Muscle layer of colon (tissue), 2 donors: ENCODE results near the gene PRCP.

Source experiments
- H3K27ac ChIP-seq: one replicate; pipeline ENCODE4 v1.7.0; 2013; ENCODE audit warnings: low read depth, mild to moderate bottlenecking, low read length, moderate library complexity
- H3K27me3 ChIP-seq, 2 donors: one replicate each; pipeline ENCODE4 v1.7.0; 2013; ENCODE audit warnings: low read length in 2 of 2, mild to moderate bottlenecking in 2 of 2; ENCODE audit not compliant: insufficient read depth in 2 of 2, control insufficient read depth in 1 of 2
- H3K36me3 ChIP-seq: one replicate; pipeline ENCODE4 v1.7.0; 2013; ENCODE audit warnings: mild to moderate bottlenecking, low read length; ENCODE audit not compliant: insufficient read depth
- H3K4me1 ChIP-seq: one replicate; pipeline ENCODE4 v1.7.0; 2013; ENCODE audit warnings: mild to moderate bottlenecking, low read length; ENCODE audit not compliant: insufficient read depth
- H3K4me3 ChIP-seq, 2 donors: one replicate each; pipeline ENCODE4 v1.7.0; 2013; ENCODE audit warnings: low read length in 2 of 2, low read depth in 1 of 2, mild to moderate bottlenecking in 1 of 2, moderate library complexity in 1 of 2
- H3K9ac ChIP-seq: one replicate; pipeline ENCODE4 v1.7.0; 2013; ENCODE audit warnings: low read length
- H3K9me3 ChIP-seq: one replicate; pipeline ENCODE4 v1.7.0; 2013; ENCODE audit warnings: mild to moderate bottlenecking, low read length
- donor health status: abdominal sarcoma.
- donor health status: Adenocarcinoma of cecum.

The PRCP gene

DNA sequence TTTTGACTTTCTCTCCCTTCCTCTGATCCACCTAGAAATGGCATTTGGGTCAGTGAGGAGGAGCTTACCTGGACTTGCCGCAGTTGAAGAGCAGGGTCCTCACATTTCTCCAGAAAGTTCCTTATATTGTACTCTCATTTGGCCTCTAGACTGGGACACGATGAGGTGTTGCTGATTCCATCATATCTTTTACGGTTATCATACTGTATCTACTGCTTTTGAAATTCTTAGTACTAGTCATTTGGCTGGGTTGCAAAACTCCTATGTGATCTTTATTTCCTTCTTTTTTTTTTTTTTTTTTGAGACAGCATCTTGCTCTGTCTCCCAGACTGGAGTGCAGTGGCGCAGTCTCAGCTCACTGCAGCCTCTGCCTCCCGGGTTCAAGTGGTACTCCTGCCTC lies 107.9 kb downstream of the PRCP start:
- H3K4me1 ChIP-seq: peaks cover 3% of the 10 kb centered on the region
- H3K4me3 ChIP-seq: no peak overlapping the region
- no peak overlapping the region for H3K9ac ChIP-seq
- no peaks in the 10 kb centered on the region for H3K27me3 ChIP-seq
- H3K27ac ChIP-seq: no peak overlapping the region
- H3K9me3 ChIP-seq: no peaks in the 10 kb centered on the region
- no peaks in the 10 kb centered on the region for H3K36me3 ChIP-seq

GRCh38 chr11:82791779-82792178 lies 108.5 kb downstream of the PRCP start:
- Histone ChIP-seq H3K4me3 (no peak overlapping the region), H3K4me1 (peaks cover 3% of the 10 kb centered on the region), H3K9ac (no peak overlapping the region), H3K36me3 (no peaks in the 10 kb centered on the region), H3K27me3 (no peaks in the 10 kb centered on the region), H3K27ac (no peak overlapping the region), H3K9me3 (no peaks in the 10 kb centered on the region)

- Histone ChIP-seq H3K36me3 (no peaks in the 10 kb centered on the region), H3K27me3 (no peaks in the 10 kb centered on the region), H3K9me3 (no peaks in the 10 kb centered on the region), H3K27ac (no peak overlapping the region), H3K9ac (no peak overlapping the region), H3K4me3 (no peak overlapping the region), H3K4me1 (peaks cover 3% of the 10 kb centered on the region)
Observed at GRCh38 chr11:82790723-82791484, 109.3 kb downstream of the PRCP start.

DNA sequence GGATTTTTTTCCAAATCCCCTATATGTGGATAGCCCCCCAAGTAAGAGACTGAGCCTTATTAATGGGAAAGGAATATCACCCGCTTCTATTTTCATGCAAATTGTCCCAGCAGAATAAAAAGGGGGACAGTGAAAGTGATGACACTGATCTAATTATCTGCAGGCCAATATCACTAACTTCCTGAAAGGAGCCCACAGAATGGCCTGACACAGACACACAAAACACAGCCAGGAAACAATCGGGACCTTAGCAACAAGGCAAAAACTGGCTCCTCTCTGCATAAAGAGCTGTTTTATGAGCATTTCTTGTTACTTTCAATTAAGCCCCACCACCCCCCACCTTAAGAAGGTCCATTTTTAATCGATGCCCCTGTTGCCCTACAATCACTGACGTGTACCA lies 112.2 kb downstream of the PRCP start:
- H3K9me3 ChIP-seq: no peaks in the 10 kb centered on the region
- no peak overlapping the region for H3K27ac ChIP-seq
- peaks cover 3% of the 10 kb centered on the region for H3K4me1 ChIP-seq
- H3K4me3 ChIP-seq: no peak overlapping the region
- no peaks in the 10 kb centered on the region for H3K36me3 ChIP-seq
- H3K27me3 ChIP-seq: no peaks in the 10 kb centered on the region
- no peak overlapping the region for H3K9ac ChIP-seq

- H3K27ac ChIP-seq: no peak overlapping the region
- no peaks in the 10 kb centered on the region for H3K36me3 ChIP-seq
- no peak overlapping the region for H3K9ac ChIP-seq
- H3K4me3 ChIP-seq: no peak overlapping the region
- no peaks in the 10 kb centered on the region for H3K9me3 ChIP-seq
- peaks cover 3% of the 10 kb centered on the region for H3K4me1 ChIP-seq
- H3K27me3 ChIP-seq: no peaks in the 10 kb centered on the region
Observed at GRCh38 chr11:82786836-82787235, 113.4 kb downstream of the PRCP start.

- Histone ChIP-seq H3K4me3 (no peak overlapping the region), H3K9ac (no peak overlapping the region), H3K27me3 (no peaks in the 10 kb centered on the region), H3K36me3 (no peaks in the 10 kb centered on the region), H3K27ac (no peak overlapping the region), H3K4me1 (peaks cover 3% of the 10 kb centered on the region), H3K9me3 (no peaks in the 10 kb centered on the region)
Observed at GRCh38 chr11:82786001-82786400, 114.2 kb downstream of the PRCP start.

DNA sequence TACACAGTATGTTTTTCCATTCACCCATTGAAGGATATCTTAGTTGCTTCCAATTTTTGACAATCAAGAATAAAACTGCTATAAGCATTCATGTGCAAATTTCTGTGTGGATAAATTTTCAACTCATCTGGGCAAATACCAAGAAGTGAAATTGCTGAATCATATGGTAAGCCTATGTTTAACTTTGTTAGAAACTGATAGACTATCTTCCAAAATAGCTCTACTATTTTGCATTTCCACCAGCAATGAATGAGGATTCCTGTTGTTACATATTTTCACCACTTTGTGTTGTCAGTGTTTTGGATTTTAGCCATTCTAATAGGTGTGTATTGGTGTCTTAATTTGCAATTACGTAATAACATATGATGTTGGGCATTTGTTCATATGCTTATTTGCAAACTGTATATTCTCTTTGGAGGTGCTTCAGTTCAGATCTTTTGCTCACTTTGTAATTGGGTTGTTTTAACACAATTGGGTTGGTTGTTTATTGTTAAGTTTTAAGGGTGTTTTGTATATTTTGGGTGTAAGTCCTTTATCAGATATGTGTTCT lies 117.3 kb downstream of the PRCP start:
- Histone ChIP-seq H3K9me3 (no peaks in the 10 kb centered on the region), H3K9ac (no peak overlapping the region), H3K4me3 (no peak overlapping the region), H3K27me3 (no peaks in the 10 kb centered on the region), H3K4me1 (no peaks in the 10 kb centered on the region), H3K36me3 (no peaks in the 10 kb centered on the region), H3K27ac (no peak overlapping the region)

GRCh38 chr11:82778776-82779175 lies 121.5 kb downstream of the PRCP start:
- Histone ChIP-seq H3K4me1 (no peaks in the 10 kb centered on the region), H3K27ac (no peak overlapping the region), H3K9me3 (peaks cover 5% of the 10 kb centered on the region), H3K4me3 (no peak overlapping the region), H3K36me3 (no peaks in the 10 kb centered on the region), H3K27me3 (no peaks in the 10 kb centered on the region), H3K9ac (no peak overlapping the region)

DNA sequence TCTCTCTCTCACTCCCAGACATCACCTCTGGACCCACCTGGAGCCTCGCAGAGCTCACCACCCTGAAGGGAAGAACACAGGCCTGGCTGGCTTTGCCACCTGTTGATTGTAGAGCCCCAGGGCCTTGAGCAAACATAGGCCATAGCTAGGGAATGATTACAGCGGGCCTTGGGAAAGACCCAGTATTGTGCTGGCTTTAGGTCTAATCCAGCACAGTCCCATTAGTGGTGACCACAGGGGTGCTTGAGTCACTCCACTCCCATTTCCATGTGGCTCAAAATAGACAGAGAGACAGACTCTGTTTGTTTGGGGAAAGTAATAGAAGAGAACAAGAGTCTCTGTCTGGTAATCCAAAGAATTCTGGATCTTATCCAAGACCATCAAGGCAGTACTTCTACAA lies 123.9 kb downstream of the PRCP start:
- no peaks in the 10 kb centered on the region for H3K4me1 ChIP-seq
- H3K9me3 ChIP-seq: peaks cover 5% of the 10 kb centered on the region
- H3K27me3 ChIP-seq: no peaks in the 10 kb centered on the region
- H3K36me3 ChIP-seq: no peaks in the 10 kb centered on the region
- no peak overlapping the region for H3K4me3 ChIP-seq
- H3K9ac ChIP-seq: no peak overlapping the region
- H3K27ac ChIP-seq: no peak overlapping the region

DNA sequence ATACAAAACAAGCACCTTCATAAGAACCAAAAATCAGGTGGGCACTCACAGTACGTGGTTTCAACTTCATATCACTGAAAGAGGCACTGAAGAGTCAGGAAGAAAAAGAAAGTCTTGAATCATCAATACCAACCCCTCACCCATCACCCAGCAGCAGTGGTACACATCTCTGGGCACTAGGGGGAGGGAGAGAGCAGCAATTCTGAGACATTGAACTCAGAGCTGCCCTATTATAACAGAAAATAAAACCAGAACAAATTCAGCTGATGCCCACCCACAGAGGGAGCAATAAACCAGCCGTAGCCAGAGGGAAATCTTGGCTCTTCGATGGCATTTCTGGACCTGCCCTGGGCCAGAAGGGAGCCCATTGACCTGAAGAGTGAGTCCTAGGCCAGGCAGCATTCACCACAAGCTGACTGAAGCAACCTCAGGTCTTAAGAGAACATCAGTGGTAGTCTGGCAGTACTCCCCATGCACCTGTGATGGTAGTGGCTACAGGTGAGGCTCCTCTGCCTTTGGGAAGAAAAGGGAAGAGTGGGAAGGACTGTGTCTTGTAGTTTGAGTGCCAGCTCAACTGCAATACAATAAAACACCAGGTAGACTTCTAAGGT lies 124.4 kb downstream of the PRCP start:
- no peaks in the 10 kb centered on the region for H3K27me3 ChIP-seq
- no peak overlapping the region for H3K27ac ChIP-seq
- no peaks in the 10 kb centered on the region for H3K36me3 ChIP-seq
- no peak overlapping the region for H3K9ac ChIP-seq
- H3K4me1 ChIP-seq: no peaks in the 10 kb centered on the region
- H3K4me3 ChIP-seq: no peak overlapping the region
- peaks cover 5% of the 10 kb centered on the region for H3K9me3 ChIP-seq

DNA sequence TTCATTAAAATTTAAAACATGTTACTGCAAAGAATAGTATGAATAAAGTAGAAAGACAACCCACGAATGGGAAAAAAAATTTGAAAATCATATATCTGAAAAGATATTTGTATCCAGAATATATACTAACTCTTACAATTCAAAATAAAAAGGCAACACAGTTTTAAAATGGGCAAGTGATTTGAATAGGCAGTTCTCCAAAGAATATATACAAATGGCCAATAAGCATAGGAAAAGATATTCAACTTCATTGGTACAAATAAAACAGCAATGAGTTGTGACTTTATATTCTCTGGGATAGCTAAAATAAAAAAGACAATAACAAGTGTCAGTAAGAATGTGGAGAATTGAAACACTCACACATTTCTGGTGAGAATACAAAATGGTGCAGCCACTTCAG lies 125.0 kb downstream of the PRCP start:
- Histone ChIP-seq H3K4me1 (no peaks in the 10 kb centered on the region), H3K9ac (no peak overlapping the region), H3K27ac (no peak overlapping the region), H3K4me3 (no peak overlapping the region), H3K9me3 (peaks cover 5% of the 10 kb centered on the region), H3K27me3 (no peaks in the 10 kb centered on the region), H3K36me3 (no peaks in the 10 kb centered on the region)
